Measurements from ENCODE around the gene SLITRK3.

- TF ChIP-seq CTCF (IDR thresholded peaks at IDR 0.05) (no peak), POLR2A (IDR thresholded peaks at IDR 0.05) (no peak)
Observed at GRCh38 chr3:165193366-165194254, 2.6 kb downstream of the SLITRK3 start.
